IMR-90 (cell line): ENCODE results near the gene NRIP2.

Experiments
- BHLHE40 ChIP-seq: fragments of 150-350 bp; IDR thresholded peaks from 2 replicates; pipeline ENCODE4 v1.6.1; 2016; ENCODE audit warnings: mild to moderate bottlenecking, low read depth, low read length
- CHD1 ChIP-seq: IDR thresholded peaks from 2 replicates; pipeline ENCODE4 v1.6.1; 2012; ENCODE audit warnings: low read depth, low read length, improper control_type of control experiment
- MAFK ChIP-seq: IDR thresholded peaks from 2 replicates; pipeline ENCODE4 v1.6.1; 2012; ENCODE audit warnings: low read depth, low read length, improper control_type of control experiment
- POLR2A ChIP-seq: IDR thresholded peaks from 2 replicates; pipeline ENCODE4 v1.6.1; 2012; ENCODE audit warnings: mild to moderate bottlenecking, low read depth, low read length
- RAD21 ChIP-seq: IDR thresholded peaks from 2 replicates; pipeline ENCODE4 v1.6.1; 2012; ENCODE audit warnings: low read length, improper control_type of control experiment
- TF ChIP-seq, protein P1 (sequence below): conservative IDR thresholded peaks from 2 replicates; pipeline ENCODE4 v1.5.1; 2012; ENCODE audit warnings: mild to moderate bottlenecking, low read depth, low read length, improper control_type of control experiment
- TF ChIP-seq, protein P2 (sequence below): fragments of 150-350 bp; IDR thresholded peaks from 2 replicates; pipeline ENCODE4 v1.6.1; 2017; ENCODE audit warnings: mild to moderate bottlenecking, antibody characterized with exemption, low read length, low read depth

DNA sequence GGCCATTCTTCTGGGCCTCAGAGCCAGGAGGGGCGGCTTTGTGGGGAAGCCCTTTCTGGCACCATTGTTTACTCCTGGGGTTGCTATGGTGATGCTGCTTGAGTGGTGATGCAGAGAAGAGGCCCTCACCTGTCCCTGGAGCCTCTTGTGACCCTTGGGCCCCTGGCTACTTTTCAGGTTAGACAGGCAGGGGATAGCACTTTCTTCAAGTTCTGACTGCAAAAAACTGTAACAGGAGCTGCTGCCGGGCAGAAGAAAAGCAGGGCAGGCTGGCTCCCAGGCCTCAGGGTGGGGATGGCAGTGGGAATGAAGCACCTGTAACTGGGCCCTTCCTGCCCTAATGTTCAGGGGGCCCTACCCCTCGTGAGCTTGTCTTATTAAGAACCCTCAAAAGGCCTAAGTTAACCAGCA is 22.2 kb upstream of the NRIP2 start, which contains the start of gene TEX52:
- TF ChIP-seq, protein P1, sequence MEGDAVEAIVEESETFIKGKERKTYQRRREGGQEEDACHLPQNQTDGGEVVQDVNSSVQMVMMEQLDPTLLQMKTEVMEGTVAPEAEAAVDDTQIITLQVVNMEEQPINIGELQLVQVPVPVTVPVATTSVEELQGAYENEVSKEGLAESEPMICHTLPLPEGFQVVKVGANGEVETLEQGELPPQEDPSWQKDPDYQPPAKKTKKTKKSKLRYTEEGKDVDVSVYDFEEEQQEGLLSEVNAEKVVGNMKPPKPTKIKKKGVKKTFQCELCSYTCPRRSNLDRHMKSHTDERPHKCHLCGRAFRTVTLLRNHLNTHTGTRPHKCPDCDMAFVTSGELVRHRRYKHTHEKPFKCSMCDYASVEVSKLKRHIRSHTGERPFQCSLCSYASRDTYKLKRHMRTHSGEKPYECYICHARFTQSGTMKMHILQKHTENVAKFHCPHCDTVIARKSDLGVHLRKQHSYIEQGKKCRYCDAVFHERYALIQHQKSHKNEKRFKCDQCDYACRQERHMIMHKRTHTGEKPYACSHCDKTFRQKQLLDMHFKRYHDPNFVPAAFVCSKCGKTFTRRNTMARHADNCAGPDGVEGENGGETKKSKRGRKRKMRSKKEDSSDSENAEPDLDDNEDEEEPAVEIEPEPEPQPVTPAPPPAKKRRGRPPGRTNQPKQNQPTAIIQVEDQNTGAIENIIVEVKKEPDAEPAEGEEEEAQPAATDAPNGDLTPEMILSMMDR, result no peak
- TF ChIP-seq MAFK (no peak), CHD1 (no peak), POLR2A (no peak), RAD21 (no peak), BHLHE40 (no peak)
- TF ChIP-seq, protein P2, sequence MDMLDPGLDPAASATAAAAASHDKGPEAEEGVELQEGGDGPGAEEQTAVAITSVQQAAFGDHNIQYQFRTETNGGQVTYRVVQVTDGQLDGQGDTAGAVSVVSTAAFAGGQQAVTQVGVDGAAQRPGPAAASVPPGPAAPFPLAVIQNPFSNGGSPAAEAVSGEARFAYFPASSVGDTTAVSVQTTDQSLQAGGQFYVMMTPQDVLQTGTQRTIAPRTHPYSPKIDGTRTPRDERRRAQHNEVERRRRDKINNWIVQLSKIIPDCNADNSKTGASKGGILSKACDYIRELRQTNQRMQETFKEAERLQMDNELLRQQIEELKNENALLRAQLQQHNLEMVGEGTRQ, result no peak
